H1 (cell line): Measurements from ENCODE around the gene CORO2B. TPM values are rescaled to one million over a fixed set of nuclear protein-coding genes. Genes with fewer than 3 reads are reported as not detected.

Experiments used
- CTCF ChIP-seq, 3 experiments: IDR thresholded peaks; 1 replicate in 2 of 3; 2 replicates in 1 of 3; pipeline versions ENCODE4 v1.5.1 to v1.6.1; 2011; ENCODE audit warnings: low read length in 3 of 3, mild to moderate bottlenecking in 3 of 3, inconsistent platforms in 2 of 3, low read depth in 1 of 3, moderate library complexity in 1 of 3; ENCODE audit not compliant: insufficient read depth in 1 of 3; ENCODE audit errors: control extremely low read depth in 1 of 3
- JUND ChIP-seq: IDR thresholded peaks from 2 replicates; pipeline ENCODE4 v1.6.1; 2011; ENCODE audit warnings: mild to moderate bottlenecking, improper control_type of control experiment, low read length
- polyA plus RNA-seq, 7 experiments: library from polyadenylated mRNA; depleted of rRNA in 3 of 7; stranded (reverse) in 5 of 7; unstranded in 2 of 7; fragments of >200 nt in 5 of 7; fragments of 200-250 nt in 2 of 7; gene quantifications; 1 replicate in 5 of 7; 2 replicates in 1 of 7; 4 replicates in 1 of 7; pipeline versions ENCODE4 v1.2.1 to v1.2.3, GENCODE V29; 2011 to 2013; ENCODE audit warnings: missing spikeins in 2 of 7, mixed read lengths in 2 of 7
- total RNA-seq: library from RNA; stranded (reverse); fragmentation: NEBNext Ultra II Directional; extraction: Animal tissue kit (Norgen Biotek cat#: 25700); gene quantifications from 2 replicates; pipeline ENCODE4 v1.2.1, GENCODE V29; 2021
- TF ChIP-seq, protein P1 (sequence below): IDR thresholded peaks from 2 replicates; pipeline ENCODE4 v1.6.1; 2012; ENCODE audit warnings: inconsistent platforms

Gene CORO2B
- total and polyA plus RNA-seq, 2 of the 8 experiments (the other 6 are each of a cell fraction or from before 2014, with no cell fraction given): 3.4 to 6.7 TPM

GRCh38 chr15:68551296-68551635 is 27.5 kb upstream of the CORO2B start (continued):
- no peak for TF ChIP-seq CTCF (IDR thresholded peaks at IDR 0.05; ENCODE audit: control extremely low read depth in 1 of 3, insufficient read depth in 1 of 3, low read depth in 1 of 3, low read length in 3 of 3)
- TF ChIP-seq, protein P1, sequence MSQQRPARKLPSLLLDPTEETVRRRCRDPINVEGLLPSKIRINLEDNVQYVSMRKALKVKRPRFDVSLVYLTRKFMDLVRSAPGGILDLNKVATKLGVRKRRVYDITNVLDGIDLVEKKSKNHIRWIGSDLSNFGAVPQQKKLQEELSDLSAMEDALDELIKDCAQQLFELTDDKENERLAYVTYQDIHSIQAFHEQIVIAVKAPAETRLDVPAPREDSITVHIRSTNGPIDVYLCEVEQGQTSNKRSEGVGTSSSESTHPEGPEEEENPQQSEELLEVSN: no peak
- TF ChIP-seq JUND: no peak
- TF ChIP-seq, all 59 proteins: peak for 0
